Measurements from ENCODE around the gene AHCY. TPM values are rescaled to one million over a fixed set of nuclear protein-coding genes. Genes with fewer than 3 reads are reported as not detected.

AHCY gene
- total RNA-seq, 1 donor = 88.3 TPM

DNA sequence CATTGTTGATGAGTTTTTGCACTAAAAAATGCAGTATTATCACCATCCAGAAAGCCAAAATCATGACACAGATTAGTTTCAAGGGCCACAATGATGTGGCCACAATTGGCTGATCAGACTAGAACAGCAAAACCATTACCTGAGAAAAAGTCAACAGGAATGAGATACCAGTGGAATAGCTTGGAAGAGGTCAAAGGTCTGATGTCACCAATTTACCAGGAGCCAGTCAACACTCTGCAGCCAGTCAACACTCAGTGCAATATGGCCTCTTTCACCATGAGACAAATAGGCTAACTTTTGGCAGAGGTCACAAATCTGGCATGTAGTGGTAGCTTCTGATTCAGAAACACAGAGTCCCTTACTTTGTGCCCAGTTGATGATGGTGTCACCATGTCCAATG lies 69.5 kb downstream of the AHCY start:
- TF ChIP-seq, protein P1, sequence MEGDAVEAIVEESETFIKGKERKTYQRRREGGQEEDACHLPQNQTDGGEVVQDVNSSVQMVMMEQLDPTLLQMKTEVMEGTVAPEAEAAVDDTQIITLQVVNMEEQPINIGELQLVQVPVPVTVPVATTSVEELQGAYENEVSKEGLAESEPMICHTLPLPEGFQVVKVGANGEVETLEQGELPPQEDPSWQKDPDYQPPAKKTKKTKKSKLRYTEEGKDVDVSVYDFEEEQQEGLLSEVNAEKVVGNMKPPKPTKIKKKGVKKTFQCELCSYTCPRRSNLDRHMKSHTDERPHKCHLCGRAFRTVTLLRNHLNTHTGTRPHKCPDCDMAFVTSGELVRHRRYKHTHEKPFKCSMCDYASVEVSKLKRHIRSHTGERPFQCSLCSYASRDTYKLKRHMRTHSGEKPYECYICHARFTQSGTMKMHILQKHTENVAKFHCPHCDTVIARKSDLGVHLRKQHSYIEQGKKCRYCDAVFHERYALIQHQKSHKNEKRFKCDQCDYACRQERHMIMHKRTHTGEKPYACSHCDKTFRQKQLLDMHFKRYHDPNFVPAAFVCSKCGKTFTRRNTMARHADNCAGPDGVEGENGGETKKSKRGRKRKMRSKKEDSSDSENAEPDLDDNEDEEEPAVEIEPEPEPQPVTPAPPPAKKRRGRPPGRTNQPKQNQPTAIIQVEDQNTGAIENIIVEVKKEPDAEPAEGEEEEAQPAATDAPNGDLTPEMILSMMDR (IDR thresholded peaks at IDR 0.05; ENCODE audit: insufficient read depth, low read length) = no peak
- no peak overlapping the region for H3K4me3 ChIP-seq (ENCODE audit: low read depth, low read length)
- no peak for DNase-seq (ENCODE audit: low read depth)

- H3K4me3 ChIP-seq (ENCODE audit: low read depth, low read length) = no peak overlapping the region
- TF ChIP-seq, protein P1 (IDR thresholded peaks at IDR 0.05; ENCODE audit: insufficient read depth, low read length) = no peak
- no peak for DNase-seq (ENCODE audit: low read depth)
Observed at GRCh38 chr20:34232494-34233087, 70.6 kb downstream of the AHCY start.

GRCh38 chr20:34231634-34232033 lies 71.5 kb downstream of the AHCY start:
- H3K4me3 ChIP-seq (ENCODE audit: low read depth, low read length) = no peak overlapping the region
- TF ChIP-seq, protein P1 (IDR thresholded peaks at IDR 0.05; ENCODE audit: insufficient read depth, low read length) = no peak
- no peak for DNase-seq (ENCODE audit: low read depth)

Small RNA genes lying within 50 kb of the gene (small RNA-seq; reads per million reads assigned to genes)
- not detected for gene AL356299.1

Other genes with a start within 250 kb of the AHCY start
- 148 and 223 TPM in 2 replicates for gene EIF2S2, start 191.1 kb downstream of the AHCY start, total RNA-seq (ENCODE audit: low replicate concordance)
- gene ASIP, start 61.9 kb downstream of the AHCY start, total RNA-seq (ENCODE audit: low replicate concordance) = not detected in 2 replicates
- gene ITCH, start 59.9 kb upstream of the AHCY start, total RNA-seq (ENCODE audit: low replicate concordance) = 37.5 and 70.7 TPM in 2 replicates
- gene DYNLRB1, start 213.1 kb upstream of the AHCY start, total RNA-seq (ENCODE audit: low replicate concordance) = 30.0 and 144 TPM in 2 replicates